ENCODE data around the gene MCF2L.
A peak's percentile ranks its signal among the peaks of the same experiment; 100 is the strongest.

MCF2L gene

GRCh38 chr13:113117911-113118260 lies 148.9 kb downstream of the MCF2L start:
- no peak for DNase-seq

GRCh38 chr13:113118261-113119021 lies 149.4 kb downstream of the MCF2L start:
- no peak for DNase-seq

- DNase-seq: no peak
Measured at GRCh38 chr13:113119166-113119821, 150.3 kb downstream of the MCF2L start.

- DNase-seq: no peak
Measured at GRCh38 chr13:113119822-113120189, 150.8 kb downstream of the MCF2L start.

GRCh38 chr13:113120300-113121182 lies 151.5 kb downstream of the MCF2L start:
- DNase-seq: no peak

- DNase-seq: no peak
Measured at GRCh38 chr13:113121183-113121927, 152.3 kb downstream of the MCF2L start.

- DNase-seq: no peak
Measured at GRCh38 chr13:113121928-113122471, 153.0 kb downstream of the MCF2L start.

- no peak for DNase-seq
Measured at GRCh38 chr13:113122550-113123225, 153.7 kb downstream of the MCF2L start, which contains the start of gene F10. TSS of gene F10 (plus strand) at chr13:113122799. CDS start at chr13:113122856, 57 bp downstream.

- no peak for DNase-seq
Measured at GRCh38 chr13:113123226-113124201, 154.5 kb downstream of the MCF2L start.

- DNase-seq: no peak
Measured at GRCh38 chr13:113124211-113124970, 155.4 kb downstream of the MCF2L start.

- no peak for DNase-seq
Measured at GRCh38 chr13:113125506-113126264, 156.7 kb downstream of the MCF2L start.

- no peak for DNase-seq
Measured at GRCh38 chr13:113126265-113127150, 157.5 kb downstream of the MCF2L start.

GRCh38 chr13:113129480-113129879 lies 160.5 kb downstream of the MCF2L start:
- DNase-seq: no peak

- peak; percentile 51 for DNase-seq
Measured at GRCh38 chr13:113129921-113130750, 161.1 kb downstream of the MCF2L start.

- DNase-seq: no peak
Measured at GRCh38 chr13:113135281-113135760, 166.3 kb downstream of the MCF2L start.

- no peak for DNase-seq
Measured at GRCh38 chr13:113137691-113138298, 168.8 kb downstream of the MCF2L start.

Data from CD4-positive, alpha-beta T cell treated with Interleukin-6 for 4 hours (primary cell).